Testis (tissue), 2 donors: ENCODE results near the gene RAB1A.

Experiments
- POLR2A ChIP-seq: fragments of 450-650 bp; IDR thresholded peaks from one replicate; pipeline ENCODE4 v1.6.1; 2017; ENCODE audit warnings: antibody characterized with exemption, mild to moderate bottlenecking, moderate library complexity
- TF ChIP-seq, protein P1 (sequence below), 3 experiments: fragments of 450-650 bp in 2 of 3; fragments of 200-600 bp in 1 of 3; sonication (generic) in 1 of 3; IDR thresholded peaks; one replicate each; pipeline ENCODE4 v1.5.1; 2016 to 2019; ENCODE audit warnings: antibody characterized with exemption in 3 of 3, mild to moderate bottlenecking in 2 of 3, moderate library complexity in 1 of 3

DNA sequence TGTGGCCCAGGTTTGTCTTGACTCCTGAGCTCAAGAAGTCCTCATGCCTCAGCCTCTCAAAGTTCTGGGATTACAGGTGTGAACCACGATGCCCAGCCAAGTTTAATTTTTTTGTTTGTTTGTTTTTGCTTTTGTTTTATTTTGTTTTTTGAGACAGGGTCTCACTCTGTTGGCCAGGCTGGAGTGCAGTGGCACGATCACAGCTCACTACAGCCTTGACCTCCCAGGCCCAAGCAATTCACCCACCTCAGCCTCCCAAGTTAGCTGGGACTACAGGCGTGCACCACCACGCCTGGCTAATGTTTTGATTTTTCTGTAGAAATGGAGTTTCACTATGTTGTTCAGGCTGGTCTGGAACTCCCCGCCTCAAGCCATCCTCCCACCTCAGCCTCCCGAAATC is 29.4 kb upstream of the RAB1A start:
- TF ChIP-seq POLR2A, result no peak
- TF ChIP-seq, protein P1, sequence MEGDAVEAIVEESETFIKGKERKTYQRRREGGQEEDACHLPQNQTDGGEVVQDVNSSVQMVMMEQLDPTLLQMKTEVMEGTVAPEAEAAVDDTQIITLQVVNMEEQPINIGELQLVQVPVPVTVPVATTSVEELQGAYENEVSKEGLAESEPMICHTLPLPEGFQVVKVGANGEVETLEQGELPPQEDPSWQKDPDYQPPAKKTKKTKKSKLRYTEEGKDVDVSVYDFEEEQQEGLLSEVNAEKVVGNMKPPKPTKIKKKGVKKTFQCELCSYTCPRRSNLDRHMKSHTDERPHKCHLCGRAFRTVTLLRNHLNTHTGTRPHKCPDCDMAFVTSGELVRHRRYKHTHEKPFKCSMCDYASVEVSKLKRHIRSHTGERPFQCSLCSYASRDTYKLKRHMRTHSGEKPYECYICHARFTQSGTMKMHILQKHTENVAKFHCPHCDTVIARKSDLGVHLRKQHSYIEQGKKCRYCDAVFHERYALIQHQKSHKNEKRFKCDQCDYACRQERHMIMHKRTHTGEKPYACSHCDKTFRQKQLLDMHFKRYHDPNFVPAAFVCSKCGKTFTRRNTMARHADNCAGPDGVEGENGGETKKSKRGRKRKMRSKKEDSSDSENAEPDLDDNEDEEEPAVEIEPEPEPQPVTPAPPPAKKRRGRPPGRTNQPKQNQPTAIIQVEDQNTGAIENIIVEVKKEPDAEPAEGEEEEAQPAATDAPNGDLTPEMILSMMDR (IDR thresholded peaks at IDR 0.05), result no peak
